Measurements from ENCODE around the gene BRCA2. TPM values are rescaled to one million over a fixed set of nuclear protein-coding genes. Genes with fewer than 3 reads are reported as not detected.
"Not testable (repeated sequence)": the region's sequence is repeated elsewhere in the genome, so short reads cannot be mapped to it uniquely, and the experiment has no call there.

The BRCA2 gene
- total and polyA plus RNA-seq, 2 donors (not counting 1 experiment from before 2014, with no cell fraction given): 1.2 to 6.0 TPM

- no peak overlapping the region for H3K4me2 ChIP-seq (replicated peaks; ENCODE audit: low read depth, low read length, poor library complexity, severe bottlenecking)
- H3K9me3 Mint-ChIP-seq (ENCODE audit: insufficient read depth): no peaks in the 10 kb centered on the region
- ChIA-PET CTCF (no interaction called here), POLR2A (no interaction called here)
- intact Hi-C loops (cut with micrococcal nuclease): no loop called here
- H3K79me2 ChIP-seq (ENCODE audit: control insufficient read depth, insufficient read depth, low read length): no peaks in the 10 kb centered on the region
- no peaks in the 10 kb centered on the region for H3K4me1 ChIP-seq (ENCODE audit: control insufficient read depth in 2 of 2, insufficient read depth in 2 of 2, low read length in 2 of 2)
- H3K27me3 Mint-ChIP-seq: no peaks in the 10 kb centered on the region
- no peak for TF ChIP-seq EZH2 (IDR thresholded peaks at IDR 0.05; ENCODE audit: borderline replicate concordance, insufficient read depth, low read depth, low read length, poor library complexity, severe bottlenecking)
- TF ChIP-seq CTCF (IDR thresholded peaks at IDR 0.05): no peak
- no peak overlapping the region for H3K9ac ChIP-seq (ENCODE audit: low read length)
- H3K4me3 ChIP-seq (ENCODE audit: control extremely low read depth in 1 of 5, extremely low read depth in 1 of 5, insufficient read depth in 1 of 5, low read depth in 2 of 5, low read length in 4 of 5): no peak overlapping the region
- H4K20me1 ChIP-seq (ENCODE audit: control insufficient read depth, insufficient read depth, low read length, poor library complexity, severe bottlenecking): no peaks in the 10 kb centered on the region
- no peak overlapping the region for H3K27ac ChIP-seq (ENCODE audit: low read length in 2 of 2)
- no peaks in the 10 kb centered on the region for H3K9me3 ChIP-seq (ENCODE audit: control extremely low read depth in 1 of 3, control insufficient read depth in 2 of 3, insufficient read depth in 1 of 3, low read length in 2 of 3)
- DNase-seq: no peak
- no peak overlapping the region for H2AFZ ChIP-seq (ENCODE audit: insufficient read depth, low read depth, low read length, poor library complexity, severe bottlenecking)
- no peak for ATAC-seq (ENCODE audit: low read depth)
- H3K36me3 ChIP-seq (replicated peaks in 1 of 2; ENCODE audit: control extremely low read depth in 1 of 2, control insufficient read depth in 1 of 2, extremely low read depth in 1 of 2, insufficient read depth in 2 of 2, low read length in 1 of 2): peaks cover 0 to 2% of the 10 kb centered on the region in 2 experiments
- H3K27ac Mint-ChIP-seq: no peak overlapping the region
- no CpG with 5 or more reads among the region's 1 CpG for WGBS (ENCODE audit: insufficient coverage)
- no peak overlapping the region for H3K4me3 Mint-ChIP-seq
- H3K4me1 Mint-ChIP-seq: no peaks in the 10 kb centered on the region
- no peaks in the 10 kb centered on the region for H3K27me3 ChIP-seq (replicated peaks in 1 of 4; ENCODE audit: control extremely low read depth in 1 of 4, control insufficient read depth in 3 of 4, insufficient read depth in 4 of 4, low read length in 3 of 4)
These were observed 32.3 kb downstream of the BRCA2 start for GRCh38 chr13:32347651-32348050.

- H3K9me3 Mint-ChIP-seq (ENCODE audit: insufficient read depth); H3K4me3 Mint-ChIP-seq; POLR2A ChIA-PET; H3K4me1 Mint-ChIP-seq; H3K27ac Mint-ChIP-seq; H3K36me3 ChIP-seq (replicated peaks in 1 of 2; ENCODE audit: control extremely low read depth in 1 of 2, control insufficient read depth in 1 of 2, extremely low read depth in 1 of 2, insufficient read depth in 2 of 2, low read length in 1 of 2); H3K79me2 ChIP-seq (ENCODE audit: control insufficient read depth, insufficient read depth, low read length); H3K27me3 ChIP-seq (replicated peaks in 1 of 4; ENCODE audit: control extremely low read depth in 1 of 4, control insufficient read depth in 3 of 4, insufficient read depth in 4 of 4, low read length in 3 of 4); H3K4me3 ChIP-seq (ENCODE audit: control extremely low read depth in 1 of 5, extremely low read depth in 1 of 5, insufficient read depth in 1 of 5, low read depth in 2 of 5, low read length in 4 of 5); ATAC-seq (ENCODE audit: low read depth); H2AFZ ChIP-seq (ENCODE audit: insufficient read depth, low read depth, low read length, poor library complexity, severe bottlenecking); CTCF ChIA-PET; H4K20me1 ChIP-seq (ENCODE audit: control insufficient read depth, insufficient read depth, low read length, poor library complexity, severe bottlenecking); H3K4me1 ChIP-seq (ENCODE audit: control insufficient read depth in 2 of 2, insufficient read depth in 2 of 2, low read length in 2 of 2); DNase-seq; intact Hi-C loops (cut with micrococcal nuclease); H3K27ac ChIP-seq (ENCODE audit: low read length in 2 of 2); H3K27me3 Mint-ChIP-seq; H3K9me3 ChIP-seq (ENCODE audit: control extremely low read depth in 1 of 3, control insufficient read depth in 2 of 3, insufficient read depth in 1 of 3, low read length in 2 of 3); H3K4me2 ChIP-seq (replicated peaks; ENCODE audit: low read depth, low read length, poor library complexity, severe bottlenecking); H3K9ac ChIP-seq (ENCODE audit: low read length): not testable (repeated sequence)
- 85% methylated on average over 15 of the region's 15 CpGs for WGBS (ENCODE audit: insufficient coverage)
These were observed 35.6 kb downstream of the BRCA2 start for GRCh38 chr13:32350839-32351441.

Measured in B cell (primary cell).